Tibial nerve (tissue), 4 donors: ENCODE data around the gene CD244.

ENCODE experiments used
- EP300 ChIP-seq, 2 donors: sonication (generic); formaldehyde crosslinking; IDR thresholded peaks; one replicate each; pipeline ENCODE4 v1.6.1; 2017; ENCODE audit warnings: antibody characterized with exemption in 2 of 2, mild to moderate bottlenecking in 1 of 2
- POLR2A ChIP-seq, 2 donors: fragments of 450-650 bp; IDR thresholded peaks; one replicate each; pipeline ENCODE4 v1.6.1; 2017; ENCODE audit warnings: antibody characterized with exemption in 2 of 2, mild to moderate bottlenecking in 2 of 2, moderate library complexity in 2 of 2
- TF ChIP-seq, protein P1 (sequence below), 5 experiments: fragments of 200-600 bp in 3 of 5; fragments of 450-650 bp in 2 of 5; sonication (generic) in 3 of 5; IDR thresholded peaks; one replicate each; pipeline ENCODE4 v1.5.1; 2016 to 2019; ENCODE audit warnings: antibody characterized with exemption in 5 of 5, mild to moderate bottlenecking in 3 of 5, moderate library complexity in 2 of 5

DNA sequence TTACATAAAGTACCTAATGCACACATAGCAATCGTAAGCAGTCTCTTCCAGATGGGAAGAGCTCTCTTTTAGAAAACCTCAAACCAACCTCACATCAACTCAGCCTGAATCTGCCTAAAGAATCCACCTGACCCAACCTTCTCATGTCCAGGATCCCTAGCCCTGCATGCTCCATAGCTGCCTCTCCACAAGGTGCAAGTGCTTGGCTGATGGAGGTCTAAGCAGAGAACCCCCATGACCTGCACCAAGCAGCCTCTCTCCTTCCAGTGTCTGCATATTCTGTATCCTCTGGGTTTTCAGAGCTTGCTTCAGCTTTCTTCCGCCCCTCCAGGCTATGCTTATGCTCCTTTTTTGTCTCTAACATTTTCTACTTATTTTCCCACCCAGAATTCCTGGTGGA lies 64.2 kb downstream of the CD244 start:
- TF ChIP-seq, protein P1, sequence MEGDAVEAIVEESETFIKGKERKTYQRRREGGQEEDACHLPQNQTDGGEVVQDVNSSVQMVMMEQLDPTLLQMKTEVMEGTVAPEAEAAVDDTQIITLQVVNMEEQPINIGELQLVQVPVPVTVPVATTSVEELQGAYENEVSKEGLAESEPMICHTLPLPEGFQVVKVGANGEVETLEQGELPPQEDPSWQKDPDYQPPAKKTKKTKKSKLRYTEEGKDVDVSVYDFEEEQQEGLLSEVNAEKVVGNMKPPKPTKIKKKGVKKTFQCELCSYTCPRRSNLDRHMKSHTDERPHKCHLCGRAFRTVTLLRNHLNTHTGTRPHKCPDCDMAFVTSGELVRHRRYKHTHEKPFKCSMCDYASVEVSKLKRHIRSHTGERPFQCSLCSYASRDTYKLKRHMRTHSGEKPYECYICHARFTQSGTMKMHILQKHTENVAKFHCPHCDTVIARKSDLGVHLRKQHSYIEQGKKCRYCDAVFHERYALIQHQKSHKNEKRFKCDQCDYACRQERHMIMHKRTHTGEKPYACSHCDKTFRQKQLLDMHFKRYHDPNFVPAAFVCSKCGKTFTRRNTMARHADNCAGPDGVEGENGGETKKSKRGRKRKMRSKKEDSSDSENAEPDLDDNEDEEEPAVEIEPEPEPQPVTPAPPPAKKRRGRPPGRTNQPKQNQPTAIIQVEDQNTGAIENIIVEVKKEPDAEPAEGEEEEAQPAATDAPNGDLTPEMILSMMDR (IDR thresholded peaks at IDR 0.05), result no peak
- TF ChIP-seq EP300 (IDR thresholded peaks at IDR 0.05), result no peak
- no peak for TF ChIP-seq POLR2A (IDR thresholded peaks at IDR 0.05)
